GM12801 (cell line): ENCODE results near the gene PARM1.

Source experiments
- TF ChIP-seq, protein P1 (sequence below): IDR thresholded peaks from one replicate; pipeline ENCODE4 v1.5.1; 2011; ENCODE audit warnings: control low read depth; ENCODE audit not compliant: insufficient read length; ENCODE audit errors: extremely low read depth

PARM1 gene

DNA sequence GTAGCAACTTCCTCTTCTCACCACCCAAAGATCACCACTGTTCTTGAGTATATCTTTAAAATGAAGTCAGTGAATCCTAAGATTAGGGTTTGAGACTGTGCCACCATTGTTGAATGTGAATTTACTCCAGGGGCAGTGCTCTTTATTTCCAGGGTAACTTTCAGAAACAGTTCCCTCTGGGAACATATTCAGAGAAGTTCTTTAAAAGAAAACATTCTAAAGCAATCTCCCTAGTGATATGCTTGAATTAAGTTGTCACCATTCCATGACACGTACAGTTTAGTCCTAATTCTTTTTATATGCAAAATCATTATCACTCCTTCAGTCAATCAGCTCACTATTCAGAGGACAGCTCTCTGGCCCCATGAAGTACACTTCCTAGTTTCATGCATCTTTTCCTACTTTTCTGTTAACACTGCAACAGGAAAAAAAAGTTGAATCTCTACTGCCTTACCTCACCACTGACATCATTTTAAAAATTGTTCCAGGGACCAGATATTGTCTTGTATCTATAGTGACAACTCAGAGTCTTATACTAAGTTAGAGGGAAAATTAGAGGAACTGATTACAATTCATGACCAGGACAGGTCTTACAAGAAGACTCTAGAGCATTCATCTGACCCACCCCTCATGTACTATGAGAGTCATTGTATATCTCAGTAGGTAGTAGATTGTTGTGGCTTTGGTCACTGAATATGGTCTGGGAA is 49.8 kb downstream of the PARM1 start:
- TF ChIP-seq, protein P1, sequence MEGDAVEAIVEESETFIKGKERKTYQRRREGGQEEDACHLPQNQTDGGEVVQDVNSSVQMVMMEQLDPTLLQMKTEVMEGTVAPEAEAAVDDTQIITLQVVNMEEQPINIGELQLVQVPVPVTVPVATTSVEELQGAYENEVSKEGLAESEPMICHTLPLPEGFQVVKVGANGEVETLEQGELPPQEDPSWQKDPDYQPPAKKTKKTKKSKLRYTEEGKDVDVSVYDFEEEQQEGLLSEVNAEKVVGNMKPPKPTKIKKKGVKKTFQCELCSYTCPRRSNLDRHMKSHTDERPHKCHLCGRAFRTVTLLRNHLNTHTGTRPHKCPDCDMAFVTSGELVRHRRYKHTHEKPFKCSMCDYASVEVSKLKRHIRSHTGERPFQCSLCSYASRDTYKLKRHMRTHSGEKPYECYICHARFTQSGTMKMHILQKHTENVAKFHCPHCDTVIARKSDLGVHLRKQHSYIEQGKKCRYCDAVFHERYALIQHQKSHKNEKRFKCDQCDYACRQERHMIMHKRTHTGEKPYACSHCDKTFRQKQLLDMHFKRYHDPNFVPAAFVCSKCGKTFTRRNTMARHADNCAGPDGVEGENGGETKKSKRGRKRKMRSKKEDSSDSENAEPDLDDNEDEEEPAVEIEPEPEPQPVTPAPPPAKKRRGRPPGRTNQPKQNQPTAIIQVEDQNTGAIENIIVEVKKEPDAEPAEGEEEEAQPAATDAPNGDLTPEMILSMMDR = no peak

DNA sequence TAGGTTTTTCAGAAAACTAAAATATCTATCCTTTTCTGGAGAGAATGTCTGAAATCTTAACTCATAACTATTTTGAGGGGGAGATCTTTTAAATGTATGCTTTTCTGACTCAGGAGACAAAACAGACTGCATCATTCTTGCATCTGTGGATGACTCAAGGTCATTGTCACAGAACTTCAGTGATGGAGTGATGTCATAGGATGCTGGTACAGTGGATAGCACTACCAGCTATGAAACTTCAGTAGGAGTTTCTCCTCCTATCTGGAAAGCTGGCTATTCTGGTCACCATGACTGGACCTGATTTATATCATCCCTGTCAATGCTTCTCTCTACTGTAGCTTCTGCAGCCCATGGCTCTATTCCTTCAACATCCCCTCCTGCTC is 50.3 kb downstream of the PARM1 start:
- TF ChIP-seq, protein P1 = no peak

DNA sequence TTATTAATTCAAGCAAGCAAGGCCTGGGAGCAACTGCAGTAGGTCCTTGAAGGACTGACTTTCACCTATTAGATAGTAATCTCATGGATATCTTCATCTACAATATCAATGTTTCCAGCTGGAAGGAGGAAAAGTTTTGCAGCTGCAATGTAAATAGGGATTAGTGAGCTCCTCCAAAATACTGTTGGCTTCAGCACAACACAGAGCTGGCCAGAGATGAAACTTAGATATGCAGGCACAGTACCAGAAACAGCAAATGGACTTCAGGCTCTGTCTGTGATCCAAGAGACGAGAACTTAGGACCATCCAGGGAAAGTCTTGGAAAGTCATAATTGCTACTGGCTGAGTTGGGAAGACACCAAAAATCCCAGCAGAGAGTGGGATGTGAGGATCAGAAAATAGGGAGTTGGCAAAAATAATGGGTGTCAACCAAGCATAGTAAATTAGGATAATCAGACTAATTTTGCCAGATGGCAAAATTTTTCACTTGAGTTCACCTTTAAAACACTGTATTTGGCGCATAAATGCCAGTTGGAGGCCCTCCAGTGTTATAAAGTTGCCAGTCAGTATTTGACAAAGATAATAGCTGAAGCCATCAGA is 57.5 kb downstream of the PARM1 start:
- TF ChIP-seq, protein P1 = no peak

GRCh38 chr4:74996996-74997395 is 64.1 kb downstream of the PARM1 start:
- TF ChIP-seq, protein P1 = no peak

GRCh38 chr4:74997948-74998729 is 65.2 kb downstream of the PARM1 start:
- TF ChIP-seq, protein P1 = no peak

- TF ChIP-seq, protein P1 = no peak
These were observed 66.9 kb downstream of the PARM1 start for GRCh38 chr4:74999714-75000309.

- TF ChIP-seq, protein P1 = no peak
These were observed 69.0 kb downstream of the PARM1 start for GRCh38 chr4:75001871-75002270.
